Kidney (tissue), 14 donors: ENCODE results near the gene FLCN. TPM values are rescaled to one million over a fixed set of nuclear protein-coding genes. Genes with fewer than 3 reads are reported as not detected.

ENCODE experiments used
- DNase-seq, 5 donors: peaks; one replicate each; pipeline ENCODE4 v3.0.0-alpha.2; 2013 to 2020
- FAIRE-seq: peaks from 2 replicates; lab custom pipeline; 2012; peaks lifted over from hg19 to GRCh38; lab: Jason Lieb, UNC
- H3K27ac ChIP-seq, 2 donors: one replicate each; pipeline ENCODE4 v1.7.0; 2013; ENCODE audit warnings: low read depth in 2 of 2, low read length in 2 of 2, inconsistent platforms in 1 of 2
- H3K27me3 ChIP-seq: one replicate; pipeline ENCODE4 v1.7.1; 2013; ENCODE audit warnings: low read length, inconsistent platforms; ENCODE audit not compliant: control insufficient read depth, insufficient read depth
- H3K36me3 ChIP-seq, 3 donors: one replicate each; pipeline versions ENCODE4 v1.7.0 to v1.7.1; 2013; ENCODE audit warnings: low read length in 3 of 3, control low read depth in 1 of 3, inconsistent platforms in 1 of 3; ENCODE audit not compliant: insufficient read depth in 3 of 3, control insufficient read depth in 2 of 3
- H3K4me1 ChIP-seq, 3 donors: one replicate each; pipeline versions ENCODE4 v1.7.0 to v1.7.1; 2013; ENCODE audit warnings: low read length in 3 of 3, inconsistent platforms in 1 of 3, low read depth in 1 of 3; ENCODE audit not compliant: control insufficient read depth in 2 of 3, insufficient read depth in 2 of 3
- H3K4me3 ChIP-seq, 3 donors: one replicate each; pipeline versions ENCODE4 v1.7.0 to v1.8.1; 2013; ENCODE audit warnings: low read length in 3 of 3, control low read depth in 1 of 3, inconsistent platforms in 1 of 3
- H3K9ac ChIP-seq, 3 donors: one replicate each; pipeline versions ENCODE4 v1.7.0 to v1.7.1; 2013; ENCODE audit warnings: low read length in 3 of 3, control low read depth in 1 of 3, inconsistent platforms in 1 of 3
- H3K9me3 ChIP-seq, 3 donors: one replicate each; pipeline versions ENCODE4 v1.7.0 to v1.7.1; 2013; ENCODE audit warnings: low read length in 3 of 3, control low read depth in 1 of 3, inconsistent platforms in 1 of 3; ENCODE audit not compliant: control insufficient read depth in 2 of 3, insufficient read depth in 1 of 3
- intact Hi-C: fragments of 100-400 bp; cut with DNase I; formaldehyde crosslinking; loops from one replicate; pipeline ENCODE4 v1.11.1; 2022
- polyA plus RNA-seq: library from polyadenylated mRNA; stranded (reverse); fragments of 350-450 nt; fragmentation: Illumina TruSeq; extraction: RNeasy Lipid Tissue Mini Kit (QIAGEN cat#74804); gene quantifications from one replicate; pipeline ENCODE4 v1.2.3, GENCODE V29; 2014; ENCODE audit warnings: low read depth, low replicate concordance; ENCODE audit not compliant: insufficient read depth
- total RNA-seq: library from RNA; stranded (reverse); fragmentation: NEBNext Ultra II Directional; extraction: Animal tissue kit (Norgen Biotek cat#: 25700); gene quantifications from one replicate; pipeline ENCODE4 v1.2.1, GENCODE V29; 2021
- TF ChIP-seq, protein P1 (sequence below): IDR thresholded peaks from 3 replicates; pipeline ENCODE4 v1.5.1; 2012; ENCODE audit warnings: mild to moderate bottlenecking, moderate library complexity, borderline replicate concordance; ENCODE audit not compliant: insufficient read depth; ENCODE audit errors: extremely low read depth
- donor health status: control.
- donor health status: control.
- donor health status: control.
- donor health status: control.
- donor health status: control.
- donor health status: DM: yes; HTN: yes; CAD: no.
- donor health status: Normal renal cell carcinoma (clear cell type).

FLCN gene
- total and polyA plus RNA-seq, 2 donors from 2014 or later = 14.2 to 44.4 TPM

- Histone ChIP-seq H3K4me1 (peaks cover 0 to 7% (median 0%) of the 10 kb centered on the region in 3 donors), H3K4me3 (no peak overlapping the region), H3K27me3 (no peaks in the 10 kb centered on the region), H3K27ac (no peak overlapping the region), H3K9me3 (no peaks in the 10 kb centered on the region), H3K36me3 (peaks cover 3 to 70% (median 44%) of the 10 kb centered on the region in 3 donors), H3K9ac (no peak overlapping the region)
- TF ChIP-seq, protein P1, sequence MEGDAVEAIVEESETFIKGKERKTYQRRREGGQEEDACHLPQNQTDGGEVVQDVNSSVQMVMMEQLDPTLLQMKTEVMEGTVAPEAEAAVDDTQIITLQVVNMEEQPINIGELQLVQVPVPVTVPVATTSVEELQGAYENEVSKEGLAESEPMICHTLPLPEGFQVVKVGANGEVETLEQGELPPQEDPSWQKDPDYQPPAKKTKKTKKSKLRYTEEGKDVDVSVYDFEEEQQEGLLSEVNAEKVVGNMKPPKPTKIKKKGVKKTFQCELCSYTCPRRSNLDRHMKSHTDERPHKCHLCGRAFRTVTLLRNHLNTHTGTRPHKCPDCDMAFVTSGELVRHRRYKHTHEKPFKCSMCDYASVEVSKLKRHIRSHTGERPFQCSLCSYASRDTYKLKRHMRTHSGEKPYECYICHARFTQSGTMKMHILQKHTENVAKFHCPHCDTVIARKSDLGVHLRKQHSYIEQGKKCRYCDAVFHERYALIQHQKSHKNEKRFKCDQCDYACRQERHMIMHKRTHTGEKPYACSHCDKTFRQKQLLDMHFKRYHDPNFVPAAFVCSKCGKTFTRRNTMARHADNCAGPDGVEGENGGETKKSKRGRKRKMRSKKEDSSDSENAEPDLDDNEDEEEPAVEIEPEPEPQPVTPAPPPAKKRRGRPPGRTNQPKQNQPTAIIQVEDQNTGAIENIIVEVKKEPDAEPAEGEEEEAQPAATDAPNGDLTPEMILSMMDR = no peak
- FAIRE-seq = no peak
- peak in 1 of 5 donors; percentile 32 for DNase-seq
- intact Hi-C loops = no loop called here
These were observed 64.7 kb downstream of the FLCN start for GRCh38 chr17:17172001-17172939.

DNA sequence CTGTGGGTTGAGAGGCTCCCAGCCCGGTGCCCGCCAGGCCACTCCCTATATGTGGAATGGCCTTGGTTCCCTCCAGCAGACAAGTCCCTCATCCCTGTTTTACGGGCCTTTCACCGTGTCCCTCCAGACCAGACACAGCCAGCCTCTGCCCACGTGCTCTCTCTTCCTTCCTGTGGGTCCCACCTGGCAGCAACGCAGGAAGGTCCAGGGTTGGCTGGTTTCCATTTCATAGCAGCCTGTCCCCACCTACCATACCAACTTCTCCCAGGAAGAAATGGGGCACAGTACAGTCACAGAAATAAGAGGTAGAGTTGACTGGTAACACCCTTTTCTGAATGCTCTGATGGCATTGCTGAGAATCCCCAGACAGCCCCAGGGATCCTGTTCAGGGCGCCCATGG is 65.8 kb downstream of the FLCN start:
- FAIRE-seq = no peak
- Histone ChIP-seq H3K27me3 (no peaks in the 10 kb centered on the region), H3K4me3 (no peak overlapping the region), H3K27ac (no peak overlapping the region), H3K9ac (no peak overlapping the region), H3K4me1 (peaks cover 0 to 7% (median 0%) of the 10 kb centered on the region in 3 donors), H3K9me3 (no peaks in the 10 kb centered on the region), H3K36me3 (peaks cover 3 to 71% (median 40%) of the 10 kb centered on the region in 3 donors)
- DNase-seq = no peak
- TF ChIP-seq, protein P1 = no peak
- intact Hi-C loops = no loop called here

DNA sequence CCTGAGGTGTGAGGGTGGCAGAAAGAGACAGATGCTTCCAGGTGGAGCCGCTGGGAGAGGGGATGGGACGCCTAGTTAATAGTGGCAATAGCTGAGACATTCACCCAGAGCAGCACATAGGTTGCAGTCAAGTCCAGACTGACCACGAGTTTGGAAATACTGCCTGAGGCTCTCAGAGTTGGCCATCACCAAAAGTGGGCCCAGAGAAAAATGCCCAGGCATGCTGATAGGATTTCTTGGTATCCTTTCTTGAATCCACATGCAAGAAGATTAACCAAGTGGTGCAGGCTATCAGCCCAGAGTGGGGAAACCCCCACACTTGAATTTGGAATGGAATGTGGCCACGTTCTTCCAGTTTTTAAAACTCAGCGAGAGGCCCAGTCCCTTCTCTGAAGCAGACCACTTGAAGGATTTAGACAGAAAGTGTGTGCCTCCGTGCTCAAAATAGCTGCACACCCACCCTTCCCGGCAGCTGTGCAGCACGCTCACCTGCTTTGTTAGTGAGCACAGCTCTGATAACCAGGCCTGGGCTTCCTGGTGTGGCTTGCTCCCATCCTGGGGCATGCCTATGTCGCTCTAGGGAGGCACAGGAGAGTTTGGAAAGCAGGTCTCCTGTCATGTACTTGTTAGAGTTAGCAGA is 66.5 kb downstream of the FLCN start:
- peaks cover 0 to 7% (median 0%) of the 10 kb centered on the region in 3 donors for H3K4me1 ChIP-seq
- H3K9ac ChIP-seq = no peak overlapping the region
- TF ChIP-seq, protein P1 = no peak
- H3K4me3 ChIP-seq = no peak overlapping the region
- intact Hi-C loops = no loop called here
- FAIRE-seq (no peak), DNase-seq (no peak)
- no peak overlapping the region for H3K27ac ChIP-seq
- H3K27me3 ChIP-seq = no peaks in the 10 kb centered on the region
- H3K9me3 ChIP-seq = no peaks in the 10 kb centered on the region
- H3K36me3 ChIP-seq = peaks cover 3 to 68% (median 36%) of the 10 kb centered on the region in 3 donors
